ENCODE results near the gene PSEN1. TPM values are rescaled to one million over a fixed set of nuclear protein-coding genes. Genes with fewer than 3 reads are reported as not detected.

PSEN1 gene
- total RNA-seq, 4 donors from 2014 or later: 54.6 to 100 (median 68.1) TPM

DNA sequence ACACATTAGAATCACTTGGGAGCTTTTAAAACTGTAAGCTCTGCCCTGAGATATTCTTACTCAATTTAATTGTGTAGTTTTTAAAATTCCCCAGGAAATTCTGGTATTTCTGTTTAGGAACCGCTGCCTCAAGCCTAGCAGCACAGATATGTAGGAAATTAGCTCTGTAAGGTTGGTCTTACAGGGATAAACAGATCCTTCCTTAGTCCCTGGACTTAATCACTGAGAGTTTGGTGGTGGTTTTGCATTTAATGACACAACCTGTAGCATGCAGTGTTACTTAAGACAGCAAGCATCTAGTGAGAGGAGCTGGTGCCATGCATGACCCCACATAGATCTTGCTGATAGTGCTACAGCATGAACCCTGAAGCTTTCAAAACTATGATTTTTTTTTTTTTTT lies 81.1 kb downstream of the PSEN1 start:
- H3K27ac ChIP-seq: no peak overlapping the region
- TF ChIP-seq CTCF (IDR thresholded peaks at IDR 0.05): no peak
- TF ChIP-seq POLR2A (IDR thresholded peaks at IDR 0.05): no peak
- no peaks in the 10 kb centered on the region for H3K27me3 ChIP-seq
- H3K9me3 ChIP-seq: no peaks in the 10 kb centered on the region
- WGBS, 2 donors: 93 to 100% methylated on average over 1 of the region's 1 CpG
- peaks cover 0 to 5% of the 10 kb centered on the region in 2 donors for H3K4me1 ChIP-seq
- no peak overlapping the region for H3K4me3 ChIP-seq (replicated peaks in 1 of 3)
- peaks cover 25 to 32% of the 10 kb centered on the region in 2 donors for H3K36me3 ChIP-seq
- no peak for DNase-seq
- intact Hi-C loops (cut with DNase I): no loop called here

DNA sequence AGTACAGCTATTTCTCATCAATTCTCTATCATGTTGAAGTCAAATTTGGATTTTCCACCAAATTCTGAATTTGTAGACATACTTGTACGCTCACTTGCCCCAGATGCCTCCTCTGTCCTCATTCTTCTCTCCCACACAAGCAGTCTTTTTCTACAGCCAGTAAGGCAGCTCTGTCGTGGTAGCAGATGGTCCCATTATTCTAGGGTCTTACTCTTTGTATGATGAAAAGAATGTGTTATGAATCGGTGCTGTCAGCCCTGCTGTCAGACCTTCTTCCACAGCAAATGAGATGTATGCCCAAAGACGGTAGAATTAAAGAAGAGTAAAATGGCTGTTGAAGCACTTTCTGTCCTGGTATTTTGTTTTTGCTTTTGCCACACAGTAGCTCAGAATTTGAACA lies 83.8 kb downstream of the PSEN1 start:
- Histone ChIP-seq H3K4me1 (peaks cover 0 to 21% of the 10 kb centered on the region in 2 donors), H3K4me3 (replicated peaks in 1 of 3) (no peak overlapping the region), H3K36me3 (peaks cover 25 to 29% of the 10 kb centered on the region in 2 donors), H3K27me3 (no peaks in the 10 kb centered on the region), H3K27ac (no peak overlapping the region), H3K9me3 (no peaks in the 10 kb centered on the region)
- WGBS, 2 donors: 96 to 98% methylated on average over 4 of the region's 4 CpGs
- DNase-seq: no peak
- TF ChIP-seq POLR2A (IDR thresholded peaks at IDR 0.05) (no peak), CTCF (IDR thresholded peaks at IDR 0.05) (no peak)
- intact Hi-C loops (cut with DNase I): no loop called here

GRCh38 chr14:73220634-73221033 lies 84.3 kb downstream of the PSEN1 start:
- Histone ChIP-seq H3K27ac (no peak overlapping the region), H3K4me3 (replicated peaks in 1 of 3) (no peak overlapping the region), H3K9me3 (no peaks in the 10 kb centered on the region), H3K4me1 (peaks cover 0 to 23% of the 10 kb centered on the region in 2 donors), H3K36me3 (peaks cover 25 to 29% of the 10 kb centered on the region in 2 donors), H3K27me3 (no peaks in the 10 kb centered on the region)
- WGBS, 2 donors: 75 to 94% methylated on average over 5 of the region's 5 CpGs
- intact Hi-C loops (cut with DNase I): no loop called here
- TF ChIP-seq POLR2A (IDR thresholded peaks at IDR 0.05): no peak
- no peak for TF ChIP-seq CTCF (IDR thresholded peaks at IDR 0.05)
- peak in 1 of 2 donors; percentile 31 for DNase-seq

GRCh38 chr14:73221945-73222344 lies 85.6 kb downstream of the PSEN1 start:
- H3K36me3 ChIP-seq: peaks cover 25 to 26% of the 10 kb centered on the region in 2 donors
- no peak for TF ChIP-seq POLR2A (IDR thresholded peaks at IDR 0.05)
- TF ChIP-seq CTCF (IDR thresholded peaks at IDR 0.05): no peak
- peaks cover 0 to 23% of the 10 kb centered on the region in 2 donors for H3K4me1 ChIP-seq
- H3K9me3 ChIP-seq: no peaks in the 10 kb centered on the region
- DNase-seq: no peak
- no peak overlapping the region for H3K27ac ChIP-seq
- no peaks in the 10 kb centered on the region for H3K27me3 ChIP-seq
- intact Hi-C loops (cut with DNase I): no loop called here
- H3K4me3 ChIP-seq (replicated peaks in 1 of 3): no peak overlapping the region
- 77 to 86% methylated on average over 2 of the region's 2 CpGs for WGBS, 2 donors

DNA sequence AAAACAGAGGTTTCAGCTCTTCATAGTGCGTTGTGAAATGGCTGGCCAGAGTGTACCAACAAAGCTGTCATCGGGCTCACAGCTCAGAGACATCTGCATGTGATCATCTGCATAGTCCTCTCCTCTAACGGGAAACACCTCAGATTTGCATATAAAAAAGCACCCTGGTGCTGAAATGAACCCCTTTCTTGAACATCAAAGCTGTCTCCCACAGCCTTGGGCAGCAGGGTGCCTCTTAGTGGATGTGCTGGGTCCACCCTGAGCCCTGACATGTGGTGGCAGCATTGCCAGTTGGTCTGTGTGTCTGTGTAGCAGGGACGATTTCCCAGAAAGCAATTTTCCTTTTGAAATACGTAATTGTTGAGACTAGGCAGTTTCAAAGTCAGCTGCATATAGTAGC lies 86.7 kb downstream of the PSEN1 start:
- Histone ChIP-seq H3K4me3 (replicated peaks in 1 of 3) (no peak overlapping the region), H3K4me1 (peaks cover 0 to 25% of the 10 kb centered on the region in 2 donors), H3K9me3 (no peaks in the 10 kb centered on the region), H3K36me3 (peaks cover 18 to 19% of the 10 kb centered on the region in 2 donors), H3K27me3 (no peaks in the 10 kb centered on the region), H3K27ac (peak overlapping the region in 1 of 3 donors; percentile 17)
- intact Hi-C loops (cut with DNase I): no loop called here
- WGBS, 2 donors: 65 to 75% methylated on average over 5 of the region's 5 CpGs
- TF ChIP-seq POLR2A (IDR thresholded peaks at IDR 0.05) (no peak), CTCF (IDR thresholded peaks at IDR 0.05) (no peak)
- no peak for DNase-seq
